ENCODE results near the gene NLRP3.
A peak's percentile ranks its signal among the peaks of the same experiment; 100 is the strongest.
"Not testable (repeated sequence)": the region's sequence is repeated elsewhere in the genome, so short reads cannot be mapped to it uniquely, and the experiment has no call there.

The NLRP3 gene

DNA sequence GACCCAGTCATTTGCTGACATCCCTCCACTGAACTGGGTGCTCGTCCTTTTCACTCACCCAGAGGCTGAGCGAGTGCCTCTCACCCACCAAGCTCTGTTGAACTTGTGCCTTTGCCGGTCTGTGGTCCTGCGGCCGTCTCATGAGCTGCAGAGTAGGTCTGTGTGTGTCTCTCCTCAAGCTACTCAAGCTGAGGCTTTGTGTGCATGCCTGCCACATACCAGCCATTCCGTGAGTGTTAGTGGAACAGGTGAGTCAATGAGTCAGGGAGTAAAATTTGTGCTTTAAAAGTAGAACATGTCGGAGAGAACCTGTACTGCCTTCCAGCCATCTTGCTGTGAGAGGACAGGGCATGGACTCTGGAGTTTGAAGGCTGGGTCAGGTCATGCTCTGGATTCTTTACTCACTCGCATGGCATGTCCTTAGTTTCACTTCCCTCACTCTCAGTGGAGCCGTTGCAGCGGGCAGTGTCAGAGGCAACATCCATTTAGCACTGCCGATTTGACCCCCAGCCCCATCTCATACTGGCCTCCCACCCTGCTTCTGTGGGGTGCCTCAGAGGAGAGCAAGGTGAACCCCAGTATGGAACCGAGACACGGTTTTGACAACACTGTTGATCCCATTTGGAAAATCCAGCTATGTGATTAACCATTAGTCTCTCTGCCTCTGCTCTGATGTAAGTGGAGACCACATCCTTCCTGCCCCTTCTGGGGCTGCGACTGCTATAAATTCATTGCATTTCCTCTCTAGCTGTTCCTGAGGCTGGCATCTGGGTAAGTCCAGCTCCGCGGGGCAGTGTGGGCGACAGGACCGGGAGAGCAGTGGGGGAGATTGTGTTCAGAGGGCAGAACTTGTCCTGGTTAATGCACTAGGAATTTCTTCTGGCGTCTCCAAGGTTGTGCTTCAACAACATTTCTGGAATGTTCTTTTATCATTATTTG is at the start of gene NLRP3:
NLRP3 (plus strand) TSS at position 751 of the 939 bp plus-strand sequence. CDS start 2,628 bp downstream, outside the sequence.
- DNase-seq (ENCODE audit: low read depth in 3 of 3): peak in 1 of 3 experiments; percentile 25

- not testable (repeated sequence) for DNase-seq (ENCODE audit: low read depth in 3 of 3)
Observed at GRCh38 chr1:247366345-247366744, 49.6 kb upstream of the NLRP3 start.

DNA sequence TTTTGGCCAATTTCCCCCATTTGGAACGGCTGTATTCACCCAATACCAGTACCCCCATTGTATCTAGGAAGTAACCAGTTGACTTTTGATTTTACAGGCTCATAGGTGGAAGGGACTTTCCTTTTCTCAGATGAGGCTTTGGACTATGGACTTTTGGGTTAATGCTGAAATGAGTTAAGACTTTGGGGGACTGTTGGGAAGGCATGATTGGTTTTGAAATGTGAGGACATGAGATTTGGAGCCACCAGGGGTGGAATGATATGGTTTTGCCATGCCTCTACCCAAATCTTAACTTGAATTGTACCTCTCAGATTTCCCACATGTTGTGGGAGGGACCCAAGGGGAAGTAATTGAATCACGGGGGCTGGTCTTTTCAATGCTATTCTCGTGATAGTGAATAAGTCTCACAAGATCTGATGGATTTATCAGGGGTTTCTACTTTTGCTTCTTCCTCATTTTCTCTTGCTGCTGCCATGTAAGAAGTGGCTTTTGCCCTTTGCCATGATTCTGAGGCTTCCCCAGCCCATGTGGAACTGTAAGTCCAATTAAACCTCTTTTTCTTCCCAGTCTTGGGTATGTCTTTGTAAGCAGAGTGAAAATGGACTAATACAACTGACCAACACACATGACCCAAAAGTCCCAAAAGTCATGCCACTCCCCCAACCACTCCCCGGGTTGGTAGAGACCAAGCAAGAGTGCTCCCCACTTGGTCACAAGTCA is 48.9 kb upstream of the NLRP3 start:
- no peak for DNase-seq (ENCODE audit: low read depth in 3 of 3)

GRCh38 chr1:247367786-247368422 is 48.1 kb upstream of the NLRP3 start:
- no peak for DNase-seq (ENCODE audit: low read depth in 3 of 3)

DNA sequence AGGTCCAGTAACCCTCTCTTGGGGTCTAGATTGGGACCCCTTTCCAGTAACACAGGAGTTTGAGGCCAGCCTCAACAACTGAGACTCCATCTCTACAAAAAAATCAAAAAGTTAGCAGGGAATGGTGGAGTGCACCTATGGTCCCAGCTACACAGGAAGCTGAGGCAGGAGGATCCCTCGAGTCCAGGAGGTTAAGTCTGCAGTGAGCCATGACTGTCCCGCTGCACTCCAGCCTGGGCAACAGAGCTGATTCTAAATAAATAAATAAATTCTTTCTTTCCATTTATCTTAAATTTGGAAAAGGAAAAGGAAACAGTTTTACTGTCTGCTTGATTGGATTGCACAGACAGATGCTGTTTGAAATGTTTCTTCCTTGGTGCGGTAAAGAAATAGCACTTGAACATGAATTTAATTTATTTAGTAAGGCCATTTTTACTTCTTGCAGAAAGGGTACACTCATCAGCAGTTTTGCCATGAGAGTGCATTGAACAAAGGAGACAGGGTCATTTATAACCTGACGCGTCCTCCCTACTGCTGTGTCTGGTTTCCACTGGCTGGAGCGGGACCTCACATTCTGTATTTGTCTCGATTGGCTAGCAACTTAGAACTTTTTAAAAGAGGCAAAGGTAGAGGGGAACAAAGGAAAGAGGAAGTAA is 47.4 kb upstream of the NLRP3 start:
- DNase-seq (ENCODE audit: low read depth in 3 of 3): no peak

DNA sequence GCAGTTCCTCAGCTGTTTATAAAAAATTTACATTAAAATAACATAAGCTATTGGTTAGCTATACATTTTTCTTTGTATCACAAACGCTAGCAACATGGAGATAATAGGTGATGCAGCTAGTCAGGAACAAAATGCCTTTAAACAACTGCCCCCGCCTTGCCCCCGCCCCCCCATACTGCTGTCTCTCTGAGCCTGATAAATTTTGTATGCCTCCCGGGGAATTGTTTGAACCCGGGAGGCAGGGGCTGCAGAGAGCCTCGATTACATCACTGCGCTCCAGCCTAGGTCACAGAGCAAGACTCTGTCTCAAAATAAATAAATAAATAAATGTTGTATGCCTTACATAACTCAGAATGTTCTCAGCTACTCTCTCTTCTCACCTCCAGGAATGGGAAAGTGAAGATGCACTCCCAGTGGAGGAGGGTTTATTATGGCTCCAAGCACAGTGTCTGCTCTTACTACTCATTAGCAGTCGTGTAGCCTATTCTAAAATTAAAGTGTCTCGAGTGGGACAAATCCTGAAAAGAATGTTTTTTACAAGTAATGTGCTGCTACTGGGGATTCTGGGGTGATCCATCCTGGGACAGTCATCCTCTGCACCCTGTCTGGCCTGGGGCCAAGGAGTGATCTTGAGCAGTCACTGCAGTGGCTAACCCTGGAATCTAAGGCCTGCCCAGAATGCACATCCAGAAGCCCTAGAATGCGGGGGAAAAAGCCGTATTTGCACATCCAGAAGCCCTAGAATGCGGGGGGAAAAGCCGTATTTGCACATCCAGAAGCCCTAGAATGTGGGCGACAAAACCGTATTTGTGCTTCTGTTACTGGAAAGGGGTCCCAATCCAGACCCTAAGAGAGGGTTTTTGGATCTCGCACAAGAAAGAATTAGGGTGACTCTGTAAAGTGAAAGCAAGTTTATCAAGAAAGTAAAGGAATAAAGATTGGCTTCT is 44.9 kb upstream of the NLRP3 start:
- DNase-seq (ENCODE audit: low read depth in 3 of 3): no peak

DNA sequence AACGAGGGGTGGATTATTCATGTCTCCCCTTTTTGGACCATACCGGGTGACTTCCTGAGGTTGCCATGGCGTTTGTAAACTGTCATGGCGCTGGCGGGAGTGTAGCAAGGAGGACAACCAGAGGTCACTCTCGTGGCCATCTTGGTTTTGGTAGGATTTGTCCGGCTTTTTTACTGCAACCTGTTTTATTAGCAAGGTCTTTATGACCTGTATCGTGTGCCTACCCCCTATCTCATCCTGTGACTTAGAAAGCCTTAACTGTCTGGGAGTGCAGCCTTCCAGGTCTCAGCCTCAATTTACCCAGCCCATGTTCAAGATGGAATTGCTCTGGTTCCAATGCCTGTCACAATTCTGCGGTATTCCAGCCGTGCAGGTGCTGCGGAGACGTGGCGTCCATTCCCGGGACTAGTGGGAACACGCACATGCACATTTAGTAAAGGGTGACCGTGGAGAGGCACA is 44.1 kb upstream of the NLRP3 start:
- DNase-seq (ENCODE audit: low read depth in 3 of 3): no peak

GRCh38 chr1:247373721-247374141 is 42.2 kb upstream of the NLRP3 start:
- peak in 2 of 3 experiments; percentile 31 to 47 for DNase-seq (ENCODE audit: low read depth in 3 of 3)

DNA sequence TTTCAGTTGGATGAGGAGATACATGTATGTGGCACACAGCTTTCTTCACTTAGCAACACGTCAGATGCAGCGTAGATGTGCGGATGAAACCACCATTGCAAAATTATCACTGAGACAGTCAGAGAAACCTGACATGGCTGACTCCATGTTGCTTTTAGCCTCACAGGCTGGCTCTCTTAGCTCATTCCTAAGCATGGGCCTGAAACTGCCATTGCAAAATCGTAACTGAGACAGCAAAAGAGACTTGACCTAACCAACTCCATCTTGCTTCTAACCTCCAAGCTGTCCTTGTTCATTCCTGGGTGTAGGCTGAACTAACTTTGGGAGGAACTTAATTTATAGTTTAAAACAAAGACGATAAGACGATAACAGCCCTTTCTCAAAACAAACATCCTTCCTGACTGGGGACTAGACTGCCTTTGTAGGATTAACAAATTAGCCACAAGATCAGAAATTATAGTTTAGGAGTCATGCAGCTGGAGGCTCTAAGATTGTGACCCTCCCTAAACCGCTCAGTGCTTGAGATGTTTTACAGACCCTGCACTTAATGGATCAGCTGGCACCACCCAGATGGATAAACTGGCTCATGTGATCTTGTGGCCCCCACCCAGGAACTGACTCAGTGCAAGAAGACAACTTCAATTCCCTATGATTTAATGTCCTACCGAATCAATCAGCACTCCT is 41.2 kb upstream of the NLRP3 start:
- DNase-seq (ENCODE audit: low read depth in 3 of 3): not testable (repeated sequence)

- DNase-seq (ENCODE audit: low read depth in 3 of 3): no peak
Observed at GRCh38 chr1:247375747-247376146, 40.2 kb upstream of the NLRP3 start.

- DNase-seq (ENCODE audit: low read depth in 3 of 3): no peak
Observed at GRCh38 chr1:247376659-247377058, 39.3 kb upstream of the NLRP3 start.

- DNase-seq (ENCODE audit: low read depth in 3 of 3): not testable (repeated sequence)
Observed at GRCh38 chr1:247377656-247378055, 38.3 kb upstream of the NLRP3 start.

GRCh38 chr1:247378334-247379073 is 37.5 kb upstream of the NLRP3 start:
- no peak for DNase-seq (ENCODE audit: low read depth in 3 of 3)

- no peak for DNase-seq (ENCODE audit: low read depth in 3 of 3)
Observed at GRCh38 chr1:247385283-247385682, 30.7 kb upstream of the NLRP3 start.

DNA sequence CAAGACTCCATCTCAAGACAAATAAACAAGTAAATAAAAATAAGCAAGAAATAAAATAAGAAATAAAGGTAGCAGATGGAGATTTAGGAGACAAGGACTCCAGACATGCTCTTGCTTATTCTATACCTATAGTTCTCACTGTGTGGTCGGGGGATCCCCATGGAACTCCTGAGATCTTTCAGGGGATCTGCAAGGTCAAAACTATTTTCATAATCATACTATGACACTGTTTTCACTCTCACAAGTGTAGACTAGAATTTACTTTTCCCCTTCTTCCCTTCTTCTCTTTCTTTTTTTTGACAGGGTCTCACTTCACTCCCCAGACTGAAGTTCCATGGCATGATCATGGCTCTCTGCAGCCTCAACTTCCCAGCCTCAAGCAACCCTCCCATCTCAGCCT is 29.8 kb upstream of the NLRP3 start:
- DNase-seq (ENCODE audit: low read depth in 3 of 3): no peak

DNA sequence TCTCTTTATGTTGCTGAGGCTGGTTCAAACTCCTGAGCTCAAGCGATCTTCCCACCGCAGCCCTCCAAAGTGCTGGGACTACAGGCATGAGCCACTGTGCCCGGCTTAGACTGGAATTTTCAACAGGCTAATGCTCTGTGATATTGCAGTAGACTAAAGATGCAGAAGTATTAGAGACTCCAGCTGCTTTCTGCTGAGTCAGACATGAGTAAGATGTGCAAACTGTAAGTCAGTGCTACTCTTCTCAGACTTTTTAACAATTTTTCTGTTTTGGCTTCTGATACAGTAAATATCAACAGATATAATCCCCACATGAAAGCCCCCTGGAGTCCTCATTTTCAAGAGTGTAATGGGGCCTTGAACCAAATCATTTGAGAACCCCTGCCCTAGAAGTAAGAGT is 29.3 kb upstream of the NLRP3 start:
- DNase-seq (ENCODE audit: low read depth in 3 of 3): no peak

DNA sequence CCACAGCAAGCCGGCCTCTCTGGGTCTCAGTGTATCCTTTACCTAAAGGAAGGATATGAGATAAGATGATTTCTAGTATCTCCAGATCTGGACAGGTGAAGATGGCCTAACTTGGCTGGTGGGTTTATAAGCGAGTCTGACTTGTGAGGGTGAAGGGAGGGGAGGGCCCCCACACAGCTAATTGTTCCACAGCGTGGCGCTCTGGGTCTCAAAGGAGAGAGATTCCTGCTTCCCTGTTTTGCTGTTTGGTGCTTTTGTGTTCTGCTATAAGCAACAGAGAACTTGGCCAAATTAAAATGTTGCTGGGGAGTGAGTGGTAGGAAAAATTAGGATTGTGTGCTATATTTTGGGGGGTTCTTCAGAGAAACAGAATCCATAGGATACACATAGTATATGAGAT is 28.9 kb upstream of the NLRP3 start:
- no peak for DNase-seq (ENCODE audit: low read depth in 3 of 3)

DNA sequence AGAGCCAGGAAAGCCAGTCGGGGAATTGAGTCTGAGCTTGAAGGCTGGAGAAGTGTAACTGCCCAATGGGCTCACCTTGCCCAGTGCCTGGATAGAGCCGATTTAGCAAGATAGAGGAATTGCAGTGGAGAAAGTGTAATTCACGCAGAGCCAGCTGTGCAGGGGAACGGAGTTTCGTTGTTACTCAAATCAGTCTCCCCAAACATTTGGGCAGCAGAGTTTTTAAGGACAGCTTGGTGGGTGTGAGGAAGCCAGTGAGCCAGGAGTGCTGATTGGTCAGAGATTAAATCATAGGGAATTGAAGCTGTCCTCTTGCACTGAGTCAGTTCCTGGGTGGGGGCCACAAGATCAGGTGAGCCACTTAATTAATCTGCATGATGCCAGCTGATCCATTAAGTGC is 28.4 kb upstream of the NLRP3 start:
- no peak for DNase-seq (ENCODE audit: low read depth in 3 of 3)

DNA sequence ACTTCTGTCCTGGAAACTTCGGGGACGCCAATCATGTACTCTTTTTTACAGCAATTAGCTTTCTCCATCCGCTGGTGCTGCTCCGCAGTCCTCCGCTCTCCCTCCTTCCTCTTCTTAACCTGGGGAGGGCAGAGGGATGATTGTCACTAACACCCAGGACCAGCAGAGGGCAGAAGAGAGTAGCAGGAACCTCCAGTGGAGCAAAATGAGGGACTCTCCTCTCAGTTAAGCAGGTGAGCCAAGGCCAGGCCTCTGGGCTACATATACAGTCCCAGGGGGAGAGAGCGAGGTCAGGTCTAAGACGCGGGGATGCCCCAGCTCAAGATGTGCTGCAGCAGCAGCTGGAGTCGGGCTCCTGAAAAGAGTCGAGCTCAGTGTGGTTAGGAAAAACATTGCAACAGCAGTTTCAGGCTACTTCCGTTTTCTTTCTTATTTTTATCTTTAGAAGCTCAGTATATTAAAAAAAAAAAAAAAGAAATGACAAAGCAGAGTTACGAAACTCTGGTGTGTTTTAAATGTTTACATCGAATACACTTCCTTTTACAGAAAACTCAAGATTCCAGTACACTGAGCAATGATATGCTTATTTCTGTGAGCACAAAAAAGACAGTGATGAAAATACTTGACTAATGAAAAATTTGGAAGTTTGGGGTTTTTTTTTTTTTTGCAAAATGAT is 25.7 kb upstream of the NLRP3 start:
- peak; percentile 77 to 83 (median 78) for DNase-seq (ENCODE audit: low read depth in 3 of 3)
